T-helper 1 cell treated with Interleukin-12 subunit alpha and Interleukin-12 subunit beta and Interleukin-4 antibody, amounts not matched to agents 30 ng/mL and 1 ng/mL, for 36 hours (primary cell): ENCODE results near the gene ADAP2. TPM values are rescaled to one million over a fixed set of nuclear protein-coding genes. Genes with fewer than 3 reads are reported as not detected.
"Not testable (repeated sequence)": the region's sequence is repeated elsewhere in the genome, so short reads cannot be mapped to it uniquely, and the experiment has no call there.

Experiments used
- intact Hi-C: fragments of 100-400 bp; cut with micrococcal nuclease; formaldehyde crosslinking; loops from one replicate; pipeline ENCODE4 v1.15.1; 2024
- total RNA-seq: library from RNA; stranded (reverse); gene quantifications from 2 replicates; pipeline ENCODE4 v1.2.3, GENCODE V29; 2022

ADAP2 gene
- total RNA-seq, 1 donor from 2014 or later, result 0.59 TPM

DNA sequence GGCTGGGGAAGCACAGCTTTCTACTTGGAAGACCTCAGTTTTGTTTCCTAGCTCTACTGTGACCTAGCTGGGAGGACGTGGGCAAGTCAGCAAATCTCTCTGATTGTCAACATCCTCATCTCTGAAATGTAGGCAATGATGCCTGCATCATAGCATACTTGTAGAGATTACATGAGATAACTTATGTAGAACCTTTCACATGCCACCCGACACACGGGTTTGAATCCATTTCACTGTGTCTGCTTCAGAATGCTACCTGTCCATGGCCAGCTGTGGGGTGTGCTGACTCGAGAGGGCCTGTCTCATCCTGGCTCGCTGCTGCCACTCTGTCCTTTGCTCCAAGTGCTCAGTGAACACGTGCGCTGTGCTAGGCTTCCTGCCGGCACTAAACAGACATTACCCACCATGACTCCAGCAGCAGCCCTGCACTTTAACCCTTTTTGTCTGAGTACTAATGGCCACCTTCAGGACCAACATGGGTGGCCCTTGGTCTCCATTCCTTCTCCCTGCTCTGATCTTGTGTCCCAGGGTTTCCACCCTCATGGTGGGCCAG lies 7.4 kb downstream of the ADAP2 start:
- intact Hi-C loops, result no loop called here

DNA sequence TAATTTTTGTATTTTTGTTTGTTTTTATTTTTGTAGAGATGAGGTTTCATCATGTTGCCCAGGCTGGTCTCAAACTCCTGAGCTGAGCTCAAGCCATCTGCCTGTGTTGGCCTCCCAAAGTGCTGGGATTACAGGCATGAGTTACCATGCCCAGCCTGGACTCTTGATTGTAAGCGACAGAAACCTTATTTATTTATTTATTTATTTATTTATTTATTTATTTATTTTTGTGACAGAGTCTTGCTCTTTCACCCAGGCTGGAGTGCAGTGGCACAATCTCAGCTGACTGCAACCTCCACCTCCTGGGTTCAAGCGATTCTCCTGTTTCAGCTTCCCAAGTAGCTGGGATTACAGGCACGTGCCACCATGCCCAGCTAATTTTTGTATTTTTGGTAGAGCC lies 8.1 kb downstream of the ADAP2 start:
- intact Hi-C loops, result loop anchor here (5.0 kb wide), 1 partner anchor 112 kb away; no protein-coding TSS in a partner anchor

DNA sequence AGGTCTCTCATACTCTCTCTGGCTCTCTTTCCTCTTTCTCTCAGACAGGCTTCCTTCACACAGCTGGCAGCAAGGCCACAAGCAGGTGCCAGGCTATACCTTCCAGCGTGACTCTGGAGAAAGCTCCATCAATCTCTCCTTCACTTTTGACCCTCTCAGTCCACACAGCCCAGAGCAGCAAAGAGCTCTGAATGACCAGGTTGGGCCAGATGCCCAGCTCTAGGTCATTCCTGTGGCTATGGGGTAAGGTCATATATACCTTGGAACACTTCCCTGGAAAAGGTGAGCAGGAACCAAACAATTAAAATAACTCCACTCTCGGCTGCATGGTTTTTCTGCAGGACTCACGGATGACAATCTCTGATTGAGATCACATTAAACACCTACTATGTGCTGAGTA lies 8.8 kb downstream of the ADAP2 start:
- intact Hi-C loops, result loop anchor here (5.0 kb wide), 1 partner anchor 112 kb away; no protein-coding TSS in a partner anchor

DNA sequence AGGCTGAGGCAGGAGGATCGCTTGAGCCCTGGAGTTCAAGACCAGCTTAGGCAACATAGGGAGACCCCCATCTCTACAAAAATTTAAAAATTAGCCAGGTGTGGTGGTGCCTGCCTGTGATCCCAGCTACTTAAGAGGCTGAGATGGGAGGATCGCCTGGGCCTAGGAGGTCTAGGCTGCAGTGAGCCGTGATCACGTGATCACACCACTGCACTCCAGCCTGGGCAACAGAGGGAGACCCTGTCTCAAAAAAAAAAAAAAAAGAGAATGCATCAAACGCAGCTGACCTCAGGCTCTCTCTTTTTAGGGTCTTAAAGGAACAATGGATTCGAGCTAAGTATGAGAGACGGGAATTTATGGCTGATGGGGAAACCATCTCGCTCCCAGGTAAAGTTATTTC lies 9.8 kb downstream of the ADAP2 start:
- intact Hi-C loops, result loop anchor here (5.0 kb wide), 1 partner anchor 111 kb away; no protein-coding TSS in a partner anchor

DNA sequence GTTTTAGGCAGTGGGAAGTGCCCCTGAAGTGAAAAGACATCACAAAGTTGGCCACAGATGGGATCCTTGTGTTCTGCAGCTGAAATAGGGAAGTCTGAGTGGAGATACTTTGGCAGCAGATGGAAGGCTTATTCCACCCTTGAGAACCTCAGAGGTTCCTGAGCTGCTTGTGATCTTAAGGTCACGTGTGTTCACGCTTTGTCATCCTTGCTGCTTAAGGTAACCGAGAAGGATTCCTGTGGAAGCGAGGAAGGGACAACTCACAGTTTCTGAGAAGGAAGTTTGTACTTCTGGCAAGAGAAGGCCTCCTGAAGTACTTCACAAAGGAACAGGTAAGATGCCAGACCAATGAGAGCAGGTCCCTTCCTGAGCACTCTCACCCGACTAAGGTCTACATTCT lies 12.2 kb downstream of the ADAP2 start:
- intact Hi-C loops, result loop anchor here (5.0 kb wide), 1 partner anchor 108 kb away; no protein-coding TSS in a partner anchor

DNA sequence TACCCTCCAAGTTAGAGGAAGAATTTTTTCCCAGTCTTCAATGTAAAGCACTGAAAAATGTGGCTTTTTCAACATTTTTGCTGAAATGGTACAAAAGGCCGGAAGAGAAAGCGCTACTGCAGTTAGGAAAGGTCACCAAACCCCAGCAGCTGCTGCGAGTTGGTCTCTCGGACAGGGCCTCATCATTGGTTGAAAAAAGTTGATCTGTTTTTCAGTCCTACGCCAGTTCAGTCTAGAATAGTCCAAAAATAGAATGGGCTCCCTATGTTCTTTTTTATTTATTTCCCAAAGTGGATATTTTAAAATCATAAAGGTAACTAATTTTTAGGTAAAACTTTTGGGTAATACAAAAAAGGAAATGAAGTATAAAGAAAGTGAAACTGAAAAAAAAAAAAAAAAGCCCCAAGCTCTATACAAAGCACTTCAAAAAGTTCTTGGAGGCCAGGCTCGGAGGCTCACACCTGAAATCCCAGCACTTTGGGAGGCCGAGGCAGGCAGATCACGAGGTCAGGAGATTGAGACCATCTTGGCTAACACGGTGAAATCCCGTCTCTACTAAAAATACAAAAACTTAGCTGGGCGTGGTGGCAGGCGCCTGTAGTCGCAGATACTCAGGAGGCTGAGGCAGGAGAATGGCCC lies 17.4 kb downstream of the ADAP2 start:
- intact Hi-C loops, result loop anchor here (1.0 kb wide), 1 partner anchor 31 kb away; no protein-coding TSS in a partner anchor

DNA sequence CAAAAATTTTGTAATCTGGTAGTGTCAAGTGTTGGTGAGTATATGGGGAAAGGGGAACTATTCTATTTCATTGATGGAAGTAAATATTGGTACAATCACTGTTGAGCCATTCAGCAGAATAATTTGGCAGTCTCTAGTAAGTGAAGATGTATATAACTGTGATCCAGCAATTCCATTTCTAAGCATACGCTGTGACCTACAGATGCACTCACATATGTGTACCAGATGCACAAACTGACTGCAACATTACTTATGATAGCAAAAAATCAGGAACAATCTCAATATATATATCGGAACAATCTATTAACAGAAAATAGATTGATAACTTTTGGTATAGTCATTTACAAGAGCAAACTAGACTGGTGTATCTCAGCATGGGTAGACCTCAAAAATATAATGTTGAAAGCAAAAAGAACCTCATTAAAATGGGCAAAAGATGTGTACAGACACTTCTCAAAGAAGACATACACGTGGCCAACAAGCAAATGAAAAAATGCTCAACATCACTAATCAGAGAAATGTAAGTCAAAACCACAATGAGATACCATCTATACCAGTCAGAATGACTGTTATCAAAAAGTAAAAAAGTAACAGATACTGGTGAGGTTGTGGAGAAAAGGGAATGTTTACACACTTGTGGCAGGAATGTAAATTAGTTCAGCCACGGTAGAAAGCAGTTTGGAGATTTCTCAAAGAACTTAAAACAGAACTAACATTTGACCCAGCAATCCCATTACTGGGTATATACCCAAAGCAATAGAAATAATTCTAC lies 20.7 kb downstream of the ADAP2 start:
- intact Hi-C loops, result no loop called here

DNA sequence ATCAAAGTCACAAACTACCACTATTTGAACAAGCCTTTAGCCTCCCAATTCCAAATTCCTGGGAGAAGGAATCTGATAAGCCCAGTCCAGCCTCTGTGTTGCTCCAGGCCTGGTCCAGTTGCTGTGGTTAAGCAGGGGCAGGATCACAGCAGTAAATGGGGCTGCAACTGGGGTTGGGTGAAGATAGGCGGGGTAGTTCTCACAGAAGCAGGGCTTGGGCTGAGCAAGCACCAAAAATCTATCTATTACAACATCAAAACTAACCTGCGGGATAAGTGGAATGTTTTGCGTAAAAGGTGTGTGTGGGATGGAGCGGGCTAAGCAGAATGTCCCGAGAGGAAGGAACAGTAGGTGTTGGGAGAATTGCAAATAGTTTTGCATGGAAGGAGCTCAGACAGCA lies 26.1 kb downstream of the ADAP2 start:
- intact Hi-C loops, result no loop called here

DNA sequence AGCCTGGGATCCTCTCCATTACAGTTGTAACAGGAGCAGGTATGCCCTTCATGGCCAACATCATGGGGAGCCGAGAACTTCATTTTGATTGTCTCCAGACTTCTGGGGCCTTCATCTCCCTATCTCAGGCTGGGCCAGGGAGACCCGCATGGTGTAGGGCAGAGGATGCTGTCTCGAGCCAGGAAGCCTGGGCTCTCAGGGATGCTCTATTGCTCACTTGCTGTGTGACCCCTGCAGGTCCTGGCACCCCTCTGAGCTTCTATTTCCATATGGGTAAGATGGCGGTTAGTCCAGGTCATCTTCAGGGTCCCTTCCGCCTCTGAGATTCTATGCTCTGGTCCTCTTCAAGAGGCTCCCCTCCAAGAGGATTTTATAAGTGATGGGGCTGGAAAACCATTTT lies 28.4 kb downstream of the ADAP2 start:
- intact Hi-C loops, result no loop called here

DNA sequence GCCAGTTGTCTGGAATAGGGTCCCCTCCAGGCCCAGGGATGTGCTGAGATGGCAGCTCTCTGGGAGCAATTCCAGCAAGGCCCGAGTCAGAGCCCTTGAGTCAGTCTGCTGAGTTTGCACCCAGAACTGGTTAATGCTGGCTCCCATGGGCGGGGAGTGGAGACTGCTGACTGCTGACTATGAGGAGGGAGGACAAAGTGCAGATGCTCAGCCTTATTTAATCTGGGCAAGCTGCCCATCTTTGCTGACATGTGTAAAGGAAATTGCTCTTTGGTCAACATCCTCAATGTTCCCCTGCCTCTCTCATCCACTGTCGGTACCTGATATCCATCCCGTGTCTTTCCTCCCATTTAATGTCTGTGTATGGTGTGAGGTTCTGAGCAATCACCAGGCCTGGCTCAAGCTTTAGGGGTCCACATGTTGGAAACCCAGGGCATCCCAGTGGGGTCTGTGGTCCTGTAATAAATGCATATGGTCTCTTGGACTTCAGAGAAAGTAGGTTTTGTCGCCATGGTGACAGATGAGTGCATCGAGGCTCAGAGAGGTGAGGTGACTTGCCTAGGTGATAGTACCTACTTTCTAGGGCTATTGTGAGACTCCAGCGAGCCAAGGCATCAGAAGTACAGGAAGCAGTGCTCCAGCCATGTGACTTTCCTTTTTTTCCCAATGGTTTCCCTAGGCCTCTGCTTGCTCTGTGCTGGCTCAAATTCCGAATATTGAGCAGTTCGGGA lies 29.1 kb downstream of the ADAP2 start:
- intact Hi-C loops, result no loop called here

DNA sequence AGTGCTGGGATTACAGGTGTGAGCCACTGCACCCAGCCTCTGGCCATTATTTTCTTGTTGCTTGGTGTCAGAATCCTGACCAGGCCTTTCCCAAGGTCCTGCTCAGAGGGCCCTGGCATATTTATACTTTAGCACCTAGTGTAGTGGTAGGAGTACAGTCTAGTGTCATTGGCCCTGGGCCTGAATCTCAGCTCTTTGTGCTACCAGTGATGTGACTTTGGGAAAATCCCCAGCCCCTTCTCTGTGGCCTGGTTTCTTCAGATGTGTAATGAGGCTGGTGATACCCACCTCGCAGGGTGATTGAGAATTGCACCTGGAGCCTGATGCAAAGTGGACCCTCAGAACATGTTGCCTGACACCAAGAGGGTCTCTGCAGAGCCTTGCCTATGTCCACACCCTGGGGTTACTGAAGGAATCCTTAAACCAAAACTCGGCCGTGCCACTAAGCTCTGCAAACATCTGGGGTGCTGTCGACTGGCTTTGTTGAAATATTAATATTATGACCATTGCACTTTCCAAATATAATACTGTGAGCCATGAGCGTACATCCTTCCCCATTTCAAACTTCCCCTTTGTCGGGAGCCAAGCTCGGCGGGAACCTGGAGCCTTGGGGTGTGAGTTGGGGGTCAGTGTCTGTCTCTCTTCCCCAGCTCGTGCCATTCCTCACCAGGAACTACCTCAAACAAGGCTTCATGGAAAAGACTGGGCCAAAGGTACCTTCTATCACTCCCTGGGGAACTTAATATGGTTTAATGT lies 31.1 kb downstream of the ADAP2 start:
- intact Hi-C loops, result no loop called here

DNA sequence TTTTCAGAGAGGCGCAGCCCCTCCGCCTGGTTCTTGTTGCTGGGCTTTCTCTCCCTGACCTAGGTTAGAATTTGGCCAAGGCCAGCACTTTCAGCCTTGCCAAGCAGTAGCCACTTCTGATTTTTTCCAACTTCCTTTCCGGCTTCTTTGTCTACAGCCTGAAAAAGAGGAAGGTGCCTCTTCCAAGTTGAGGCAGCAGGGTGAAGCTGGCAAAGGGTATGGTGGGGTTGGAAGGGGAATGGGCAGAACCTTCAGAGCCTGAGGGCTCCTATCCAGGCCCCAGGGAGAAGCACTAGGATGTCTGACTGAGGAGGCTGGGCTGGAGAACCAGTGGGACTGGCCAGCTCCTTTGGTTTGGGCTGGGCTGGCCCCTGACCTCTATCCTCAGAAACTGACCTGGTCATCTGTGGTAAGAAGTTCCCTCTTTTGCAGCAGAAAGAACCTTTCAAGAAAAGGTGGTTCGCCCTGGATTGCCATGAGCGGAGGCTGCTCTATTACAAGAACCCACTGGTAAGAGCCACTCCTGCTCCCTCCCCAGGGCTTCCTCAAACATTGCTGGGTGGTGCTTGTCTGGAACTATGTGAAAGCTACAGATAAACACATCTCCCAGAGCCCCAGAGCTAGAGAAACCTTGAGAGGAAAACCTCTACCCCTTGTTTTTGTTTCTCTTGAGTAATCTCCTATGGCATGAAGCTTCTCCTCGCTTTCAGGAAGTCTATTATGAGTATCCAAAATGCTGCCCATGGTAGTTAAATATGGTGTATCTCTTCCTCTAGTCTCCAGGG lies 32.5 kb downstream of the ADAP2 start:
- intact Hi-C loops, result no loop called here

DNA sequence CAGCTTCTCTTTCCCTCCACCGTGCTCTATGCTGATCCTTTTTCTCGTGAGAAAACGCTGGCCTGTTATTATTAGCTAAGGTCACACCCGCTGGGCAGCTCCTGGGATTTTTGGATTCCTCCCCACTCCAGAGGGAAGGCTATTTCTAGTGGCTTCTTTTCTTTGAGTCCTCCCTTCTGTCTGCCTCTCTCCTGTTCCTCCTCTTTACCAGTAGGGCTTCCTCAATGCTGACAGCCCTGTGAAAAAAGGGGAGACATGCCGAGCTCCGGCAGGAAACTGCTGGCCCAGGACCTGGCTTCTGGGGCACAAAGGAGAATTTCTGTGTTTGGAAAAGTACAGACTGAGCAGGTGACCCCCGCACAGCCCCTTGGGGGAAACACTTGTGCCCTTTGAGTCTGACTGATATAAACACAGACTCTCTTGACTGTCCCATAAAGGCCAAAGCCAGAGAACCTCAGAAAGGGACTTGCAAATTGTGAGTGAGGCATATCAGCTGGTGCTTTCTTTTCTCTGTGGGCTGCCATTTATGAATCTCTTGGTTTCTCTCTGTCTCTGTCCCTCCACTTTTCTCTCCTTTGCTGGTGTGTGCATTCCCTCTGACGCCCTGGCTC lies 35.1 kb downstream of the ADAP2 start:
- intact Hi-C loops, result no loop called here

DNA sequence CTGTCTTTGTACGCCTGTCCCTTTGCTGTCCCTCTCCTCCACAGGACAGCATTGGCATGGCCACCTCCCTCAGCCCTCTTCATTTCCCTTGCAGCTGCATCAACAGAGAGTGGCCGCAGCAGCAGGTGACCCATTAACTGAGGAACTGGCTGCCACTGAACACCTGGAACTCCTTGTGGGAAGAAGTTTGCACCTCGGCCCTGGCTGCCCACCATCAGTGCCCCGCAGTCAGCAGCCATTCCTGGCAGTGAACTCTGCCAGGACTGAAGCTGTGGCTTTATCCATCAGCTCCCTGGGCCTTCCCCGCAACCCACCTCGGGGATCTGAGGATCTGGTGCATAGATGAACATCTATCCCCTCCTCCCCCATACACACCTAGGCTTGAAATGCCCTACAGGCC lies 36.0 kb downstream of the ADAP2 start:
- intact Hi-C loops, result no loop called here

DNA sequence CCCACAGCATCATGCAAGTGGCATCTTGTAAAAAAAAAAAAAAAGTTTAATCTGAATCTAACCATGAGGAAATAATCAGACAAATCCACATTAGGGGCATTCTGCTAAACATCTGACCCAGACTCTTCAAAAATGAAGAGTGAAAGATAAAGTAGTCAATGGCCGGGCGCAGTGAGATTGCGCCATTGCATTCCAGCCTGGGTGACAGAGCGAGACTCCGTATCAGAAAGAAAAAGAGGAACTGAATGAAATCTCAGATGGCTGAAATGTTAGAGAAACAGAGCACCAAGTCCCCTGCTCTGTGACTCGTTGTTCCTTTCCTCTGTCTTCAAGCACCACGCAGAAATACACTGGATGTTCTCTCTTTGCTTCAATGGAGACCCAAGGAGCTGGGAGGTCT lies 36.4 kb downstream of the ADAP2 start:
- intact Hi-C loops, result no loop called here

DNA sequence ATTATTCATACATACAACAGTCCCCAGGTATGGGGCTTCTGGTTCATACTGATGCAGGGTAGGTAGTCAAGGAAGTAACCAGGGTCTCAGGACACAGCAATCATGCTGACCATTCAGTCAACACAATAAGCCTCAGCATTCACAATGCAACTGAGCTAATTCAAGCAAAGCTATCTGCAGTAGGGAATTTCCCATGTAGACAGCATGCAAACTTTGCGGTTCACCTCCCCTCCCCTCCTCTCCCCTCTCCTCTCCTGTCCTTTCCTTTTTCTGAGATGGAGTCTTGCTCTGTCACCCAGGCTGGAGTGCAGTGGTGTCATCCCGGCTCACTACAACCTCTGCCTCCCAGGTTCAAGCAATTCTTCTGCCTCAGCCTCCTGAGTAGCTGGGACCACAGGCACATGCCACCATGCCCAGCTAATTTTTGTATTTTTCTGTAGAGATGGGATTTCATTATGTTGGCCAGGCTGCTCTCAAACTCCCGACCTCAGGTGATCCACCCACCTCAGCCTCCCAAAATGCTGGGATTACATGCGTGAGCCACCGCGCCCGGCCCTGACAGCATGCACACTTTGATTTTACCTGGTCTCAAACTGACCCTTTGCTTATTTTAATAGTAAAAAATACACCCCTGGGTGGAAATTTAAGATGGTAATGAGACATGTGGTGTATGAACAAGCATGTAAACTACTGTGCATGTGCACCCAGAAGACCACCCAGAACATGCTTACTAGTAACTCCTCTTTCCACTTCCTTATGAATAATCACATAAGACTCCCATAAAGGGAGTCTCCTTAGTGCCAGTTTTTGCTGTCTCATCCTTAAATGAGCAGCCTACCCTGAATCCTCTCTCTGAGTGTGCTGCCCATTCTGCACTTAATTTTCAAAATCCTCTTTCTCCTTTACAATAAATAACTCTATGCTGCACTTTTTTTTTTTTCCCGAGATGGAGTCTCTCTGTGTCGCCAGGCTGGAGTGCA lies 39.8 kb downstream of the ADAP2 start:
- intact Hi-C loops, result no loop called here

DNA sequence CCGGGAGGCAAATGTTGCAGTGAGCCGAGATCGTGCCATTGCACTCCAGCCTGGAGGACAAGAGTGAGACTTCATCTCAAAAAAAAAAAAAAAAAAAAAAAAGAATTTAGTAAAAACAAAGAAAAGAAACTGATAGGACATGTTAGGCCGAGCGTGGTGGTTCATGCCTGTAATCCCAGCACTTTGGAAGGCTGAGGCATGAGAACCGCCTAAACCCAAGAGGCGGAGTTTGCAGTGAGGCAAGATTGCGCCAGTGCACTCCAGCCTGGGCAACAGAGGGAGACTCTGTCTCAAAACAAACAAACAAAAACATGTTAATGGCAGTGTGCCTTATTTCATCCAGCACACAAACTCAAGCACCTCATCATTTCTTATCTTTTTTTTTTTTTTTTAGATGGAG lies 42.6 kb downstream of the ADAP2 start:
- intact Hi-C loops, result not testable (repeated sequence)

DNA sequence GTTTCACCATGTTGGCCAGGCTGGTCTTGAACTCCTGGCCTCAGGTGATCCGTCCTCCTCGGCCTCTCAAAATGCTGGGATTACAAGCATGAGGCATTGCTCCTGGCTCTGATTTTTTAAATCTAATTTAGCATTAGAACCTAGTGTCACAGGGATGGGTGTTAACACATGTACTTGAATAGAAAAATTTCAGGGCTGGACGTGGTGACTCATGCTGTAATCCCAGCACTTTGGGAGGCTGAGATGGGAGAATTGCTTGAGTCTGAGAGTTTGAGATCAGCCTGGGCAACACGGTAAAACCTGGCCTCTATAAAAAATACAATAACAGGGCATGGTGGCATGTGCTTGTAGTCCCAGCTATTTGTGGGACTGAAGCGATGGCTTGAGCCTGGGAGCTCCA lies 43.1 kb downstream of the ADAP2 start:
- intact Hi-C loops, result no loop called here

DNA sequence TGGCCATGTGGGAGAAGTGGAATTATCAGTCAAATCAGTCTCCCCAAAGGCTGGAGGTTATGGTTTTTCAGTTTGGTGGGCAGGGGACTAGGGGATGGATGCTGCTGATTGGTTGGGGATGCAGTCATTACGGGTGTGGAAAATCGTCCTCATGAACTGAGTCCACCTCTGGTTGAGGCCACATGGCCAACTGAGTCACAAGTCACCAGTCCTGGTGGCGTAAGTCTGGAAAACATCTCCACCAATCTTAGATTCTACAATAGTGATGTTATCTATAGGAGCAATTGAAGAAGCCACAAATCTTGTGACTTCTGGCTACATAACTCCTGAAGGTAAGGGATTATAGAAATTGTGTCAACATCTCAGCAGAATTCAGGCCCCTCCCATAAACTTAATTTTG lies 43.9 kb downstream of the ADAP2 start:
- intact Hi-C loops, result no loop called here
